Right lobe of liver (tissue), 4 donors: ENCODE measurements around the gene GRID1.

Source experiments
- POLR2A ChIP-seq: fragments of 450-650 bp; IDR thresholded peaks from one replicate; pipeline ENCODE4 v1.6.1; 2017; ENCODE audit warnings: antibody characterized with exemption, mild to moderate bottlenecking
- TF ChIP-seq, protein P1 (sequence below), 4 donors: fragments of 200-600 bp in 3 of 4; fragments of 450-650 bp in 1 of 4; IDR thresholded peaks; one replicate each; pipeline versions ENCODE4 v1.5.1 to v1.8.0; 2016 to 2022; ENCODE audit warnings: antibody characterized with exemption in 4 of 4, mild to moderate bottlenecking in 2 of 4
- donor health status: DM: no; HTN: no; CAD: no.
- donor health status: DM: no; HTN: no; CAD: no.
- donor health status: DM: no; HTN: yes; CAD: no.

DNA sequence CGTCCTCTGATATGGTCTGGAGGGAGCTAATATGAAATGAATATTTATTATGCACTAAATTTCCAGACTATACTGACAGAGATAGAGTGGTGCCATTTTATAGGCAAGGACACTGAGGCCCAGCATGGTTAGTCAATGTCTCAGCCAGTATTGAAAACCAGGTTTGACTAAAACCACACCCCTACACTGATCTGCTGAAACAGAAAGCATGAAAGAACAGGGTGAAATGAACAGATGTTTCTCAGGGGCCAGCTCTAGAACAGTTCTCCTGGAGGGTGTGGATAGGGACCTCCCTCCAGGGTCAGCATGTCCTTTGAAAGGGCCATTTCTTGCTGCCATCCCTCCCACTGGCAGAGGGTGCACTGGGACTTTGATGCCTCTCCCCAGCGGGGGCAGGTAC, 700.5 kb downstream of the GRID1 start:
- TF ChIP-seq, protein P1, sequence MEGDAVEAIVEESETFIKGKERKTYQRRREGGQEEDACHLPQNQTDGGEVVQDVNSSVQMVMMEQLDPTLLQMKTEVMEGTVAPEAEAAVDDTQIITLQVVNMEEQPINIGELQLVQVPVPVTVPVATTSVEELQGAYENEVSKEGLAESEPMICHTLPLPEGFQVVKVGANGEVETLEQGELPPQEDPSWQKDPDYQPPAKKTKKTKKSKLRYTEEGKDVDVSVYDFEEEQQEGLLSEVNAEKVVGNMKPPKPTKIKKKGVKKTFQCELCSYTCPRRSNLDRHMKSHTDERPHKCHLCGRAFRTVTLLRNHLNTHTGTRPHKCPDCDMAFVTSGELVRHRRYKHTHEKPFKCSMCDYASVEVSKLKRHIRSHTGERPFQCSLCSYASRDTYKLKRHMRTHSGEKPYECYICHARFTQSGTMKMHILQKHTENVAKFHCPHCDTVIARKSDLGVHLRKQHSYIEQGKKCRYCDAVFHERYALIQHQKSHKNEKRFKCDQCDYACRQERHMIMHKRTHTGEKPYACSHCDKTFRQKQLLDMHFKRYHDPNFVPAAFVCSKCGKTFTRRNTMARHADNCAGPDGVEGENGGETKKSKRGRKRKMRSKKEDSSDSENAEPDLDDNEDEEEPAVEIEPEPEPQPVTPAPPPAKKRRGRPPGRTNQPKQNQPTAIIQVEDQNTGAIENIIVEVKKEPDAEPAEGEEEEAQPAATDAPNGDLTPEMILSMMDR (IDR thresholded peaks at IDR 0.05): no peak
- no peak for TF ChIP-seq POLR2A
